OCI-M2 (cell line): ENCODE data around the gene INAFM1.

Source experiments
- DNase-seq: peaks from one replicate; lab custom pipeline; 2025; ENCODE audit not compliant: unreplicated experiment; lab: John Stamatoyannopoulos, UW

The INAFM1 gene

GRCh38 chr19:47309038-47309437 is 34.4 kb downstream of the INAFM1 start:
- no peak for DNase-seq

GRCh38 chr19:47309608-47310007 is 34.9 kb downstream of the INAFM1 start, which contains the start of gene C5AR1:
Gene C5AR1 (plus strand): TSS chr19:47309861. CDS start chr19:47309896, 35 bp downstream.
- DNase-seq, result no peak

- DNase-seq, result no peak
These were observed 35.6 kb downstream of the INAFM1 start for GRCh38 chr19:47310323-47310722.

GRCh38 chr19:47310819-47311218 is 36.1 kb downstream of the INAFM1 start:
- no peak for DNase-seq

GRCh38 chr19:47312366-47313006 is 37.8 kb downstream of the INAFM1 start:
- DNase-seq, result no peak

- DNase-seq, result no peak
These were observed 39.1 kb downstream of the INAFM1 start for GRCh38 chr19:47313754-47314295.

GRCh38 chr19:47315125-47315821 is 40.6 kb downstream of the INAFM1 start:
- DNase-seq, result no peak

GRCh38 chr19:47316513-47316912 is 41.8 kb downstream of the INAFM1 start:
- no peak for DNase-seq

- DNase-seq, result no peak
These were observed 45.5 kb downstream of the INAFM1 start for GRCh38 chr19:47319923-47320871.

- DNase-seq, result no peak
These were observed 46.9 kb downstream of the INAFM1 start for GRCh38 chr19:47321630-47322029.

GRCh38 chr19:47322058-47322457 is 47.4 kb downstream of the INAFM1 start:
- DNase-seq, result no peak

- no peak for DNase-seq
These were observed 48.7 kb downstream of the INAFM1 start for GRCh38 chr19:47323409-47323808.

GRCh38 chr19:47323872-47324271 is 49.2 kb downstream of the INAFM1 start:
- no peak for DNase-seq

- no peak for DNase-seq
These were observed 49.8 kb downstream of the INAFM1 start for GRCh38 chr19:47324502-47324901.
